ENCODE measurements around the gene SMARCD2. TPM values are rescaled to one million over a fixed set of nuclear protein-coding genes. Genes with fewer than 3 reads are reported as not detected.
A peak's percentile ranks its signal among the peaks of the same experiment; 100 is the strongest.

The SMARCD2 gene
- total and polyA plus RNA-seq, 4 experiments from 2014 or later: 80.4 to 125 (median 114) TPM

DNA sequence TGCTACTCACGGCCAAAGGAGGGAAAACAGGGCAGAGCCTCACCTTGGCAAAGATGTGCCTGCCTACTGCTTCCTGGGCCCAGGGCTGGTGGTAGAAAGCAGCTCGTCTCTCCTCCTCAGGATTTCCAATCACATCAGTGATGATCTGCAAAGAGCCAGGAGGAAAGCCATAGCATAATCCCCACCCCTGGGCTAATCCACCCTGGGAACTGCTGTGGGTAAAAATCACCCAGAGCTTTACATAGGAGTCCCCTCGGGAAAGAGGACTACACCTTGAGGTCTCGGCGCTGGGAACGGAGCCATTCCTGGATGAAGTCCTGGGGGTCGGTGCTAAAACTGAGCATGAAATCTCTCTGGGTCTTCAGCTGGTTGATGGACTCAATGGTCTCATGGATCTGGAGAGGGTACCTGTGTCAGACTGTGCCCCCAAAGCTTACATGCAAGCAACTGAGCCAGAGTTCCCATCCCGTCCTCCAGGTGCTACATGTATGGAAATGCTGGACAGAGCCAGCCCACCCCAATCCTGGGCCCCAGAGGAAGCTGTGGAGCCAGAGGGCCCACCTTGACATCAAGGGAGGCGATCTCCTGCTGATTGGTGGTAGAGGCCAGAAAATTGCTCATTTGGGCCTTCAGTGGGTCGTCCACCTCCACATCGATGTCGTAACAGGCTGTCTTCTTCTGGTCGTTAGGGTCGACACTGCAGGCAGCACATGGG is 9.3 kb downstream of the SMARCD2 start:
- intact Hi-C loops (cut with micrococcal nuclease): no loop called here
- DNase-seq: no peak
- Histone ChIP-seq H3K27me3 (ENCODE audit: insufficient read depth, low read length) (no peaks in the 10 kb centered on the region), H3K4me1 (ENCODE audit: insufficient read depth, low read length) (peaks cover 69% of the 10 kb centered on the region), H3K36me3 (ENCODE audit: insufficient read depth, low read length) (peaks cover 79% of the 10 kb centered on the region), H3K4me3 (ENCODE audit: low read length in 2 of 2) (no peak overlapping the region), H3K9me3 (ENCODE audit: control insufficient read depth in 1 of 2, low read length in 2 of 2) (no peaks in the 10 kb centered on the region), H3K27ac (ENCODE audit: low read depth, low read length) (no peak overlapping the region)
- peak overlapping the region in 1 of 7 donors; percentile 55 for H3K27ac Mint-ChIP-seq
- peaks cover 42 to 83% of the 10 kb centered on the region in 2 donors for H3K36me3 Mint-ChIP-seq
- CTCF ChIA-PET (ENCODE audit: partially characterized antibody): interaction anchor here (0.7 to 4.4 kb wide), 7 partner anchors 7 to 136 kb away, joined by 3 to 21 read pairs (median 4); no protein-coding TSS in a partner anchor
- peaks cover 41 to 71% (median 54%) of the 10 kb centered on the region in 4 donors for H3K4me1 Mint-ChIP-seq
- no peak overlapping the region for H3K4me3 Mint-ChIP-seq
- no peaks in the 10 kb centered on the region for H3K27me3 Mint-ChIP-seq
- POLR2A ChIA-PET (ENCODE audit: partially characterized antibody): interaction anchor here (0.5 to 12.7 kb wide), 6 partner anchors 9 to 158 kb away, joined by 3 to 129 read pairs (median 6); partner anchors contain the start of genes CCDC47, DDX42 and SMARCD2
- no peaks in the 10 kb centered on the region for H3K9me3 Mint-ChIP-seq

DNA sequence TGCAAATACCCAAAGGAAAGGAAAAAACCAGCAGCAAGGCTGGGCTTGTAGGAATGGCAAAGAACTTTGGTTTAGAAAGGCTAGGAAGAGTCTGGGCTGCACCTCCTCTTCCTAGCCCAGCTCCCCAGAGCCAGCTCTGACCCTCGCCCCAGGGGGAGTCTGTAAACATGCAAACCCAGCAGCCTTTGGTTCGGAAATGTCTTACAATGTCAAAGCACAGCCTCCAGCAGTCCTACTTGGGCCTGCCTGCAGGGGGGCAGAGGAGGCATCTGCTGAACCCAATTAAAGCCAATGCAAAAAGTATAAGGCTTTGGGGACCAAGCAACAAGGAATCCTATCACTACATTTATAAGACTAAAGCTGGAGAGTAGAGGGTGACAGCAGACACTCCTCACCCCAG is 10.0 kb downstream of the SMARCD2 start:
- Mint-ChIP-seq H3K9me3 (no peaks in the 10 kb centered on the region), H3K4me1 (peaks cover 43 to 72% (median 58%) of the 10 kb centered on the region in 4 donors), H3K4me3 (peak overlapping the region in 3 of 8 donors; percentile 3 to 26 (median 21)), H3K27me3 (no peaks in the 10 kb centered on the region), H3K27ac (peak overlapping the region in 6 of 7 donors; percentile 55 to 84 (median 70)), H3K36me3 (peaks cover 42 to 88% of the 10 kb centered on the region in 2 donors)
- Histone ChIP-seq H3K27me3 (ENCODE audit: insufficient read depth, low read length) (no peaks in the 10 kb centered on the region), H3K4me3 (ENCODE audit: low read length in 2 of 2) (no peak overlapping the region), H3K36me3 (ENCODE audit: insufficient read depth, low read length) (peaks cover 79% of the 10 kb centered on the region), H3K4me1 (ENCODE audit: insufficient read depth, low read length) (peaks cover 68% of the 10 kb centered on the region), H3K9me3 (ENCODE audit: control insufficient read depth in 1 of 2, low read length in 2 of 2) (no peaks in the 10 kb centered on the region), H3K27ac (ENCODE audit: low read depth, low read length) (no peak overlapping the region)
- no peak for DNase-seq
- ChIA-PET POLR2A (ENCODE audit: partially characterized antibody) (interaction anchor here (0.5 to 12.7 kb wide), 6 partner anchors 7 to 314 kb away, joined by 4 to 129 read pairs (median 50); partner anchors contain the start of gene SMARCD2), CTCF (ENCODE audit: partially characterized antibody) (interaction anchor here (1.1 to 5.3 kb wide), 4 partner anchors 7 to 33 kb away, joined by 3 to 37 read pairs (median 12); no protein-coding TSS in a partner anchor)
- intact Hi-C loops (cut with micrococcal nuclease): no loop called here

DNA sequence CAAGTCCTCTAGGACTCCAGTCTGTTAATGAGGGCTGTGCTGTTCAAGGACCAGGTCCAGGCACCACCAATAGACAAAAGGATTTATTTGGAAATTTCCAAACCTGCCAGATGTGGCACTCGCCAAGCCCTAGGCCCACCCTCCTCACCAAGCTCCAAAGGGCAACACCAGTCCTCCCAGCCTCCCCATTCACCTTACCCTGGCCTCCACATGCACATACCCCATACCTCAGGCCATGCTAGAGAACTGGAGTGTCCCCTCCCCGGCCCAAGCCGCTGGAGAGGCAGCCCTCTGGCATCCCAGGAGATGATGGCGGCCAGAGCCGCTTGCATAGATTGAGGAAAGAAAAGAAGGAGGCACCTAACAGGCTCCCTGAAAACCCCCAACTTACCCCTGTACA is 10.5 kb downstream of the SMARCD2 start:
- H3K4me1 Mint-ChIP-seq: peaks cover 43 to 76% (median 60%) of the 10 kb centered on the region in 4 donors
- H3K27me3 Mint-ChIP-seq: no peaks in the 10 kb centered on the region
- H3K36me3 Mint-ChIP-seq: peaks cover 47 to 91% of the 10 kb centered on the region in 2 donors
- POLR2A ChIA-PET (ENCODE audit: partially characterized antibody): interaction anchor here (0.9 to 12.7 kb wide), 5 partner anchors 7 to 314 kb away, joined by 4 to 129 read pairs (median 93); partner anchors contain the start of genes CCDC47, DDX42 and SMARCD2
- intact Hi-C loops (cut with micrococcal nuclease): no loop called here
- peak overlapping the region in 7 of 8 donors; percentile 21 to 71 (median 36) for H3K4me3 Mint-ChIP-seq
- CTCF ChIA-PET (ENCODE audit: partially characterized antibody): interaction anchor here (1.2 to 5.3 kb wide), 3 partner anchors 8 to 59 kb away, joined by 4 to 37 read pairs (median 21); partner anchors contain the start of genes CCDC47 and DDX42
- H3K9me3 Mint-ChIP-seq: peaks cover 0 to 3% (median 0%) of the 10 kb centered on the region in 8 donors
- peak overlapping the region; percentile 55 to 84 (median 72) for H3K27ac Mint-ChIP-seq
- Histone ChIP-seq H3K36me3 (ENCODE audit: insufficient read depth, low read length) (peaks cover 78% of the 10 kb centered on the region), H3K4me3 (ENCODE audit: low read length in 2 of 2) (no peak overlapping the region), H3K27ac (ENCODE audit: low read depth, low read length) (peak overlapping the region; percentile 4), H3K4me1 (ENCODE audit: insufficient read depth, low read length) (peaks cover 63% of the 10 kb centered on the region), H3K9me3 (ENCODE audit: control insufficient read depth in 1 of 2, low read length in 2 of 2) (no peaks in the 10 kb centered on the region), H3K27me3 (ENCODE audit: insufficient read depth, low read length) (no peaks in the 10 kb centered on the region)
- DNase-seq: no peak

DNA sequence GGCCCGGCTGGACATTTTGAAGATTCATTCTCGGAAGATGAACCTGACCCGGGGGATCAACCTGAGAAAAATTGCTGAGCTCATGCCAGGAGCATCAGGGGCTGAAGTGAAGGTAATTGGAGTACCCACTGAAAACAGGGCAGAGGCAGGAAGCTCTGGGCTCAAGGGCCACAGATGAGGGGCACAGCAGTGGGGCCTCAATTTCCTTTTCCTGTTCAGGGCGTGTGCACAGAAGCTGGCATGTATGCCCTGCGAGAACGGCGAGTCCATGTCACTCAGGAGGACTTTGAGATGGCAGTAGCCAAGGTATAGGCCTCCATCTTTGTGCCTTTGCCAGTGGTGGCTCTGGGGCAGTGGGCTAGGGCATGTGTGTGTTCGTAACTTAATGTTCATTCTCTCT is 11.0 kb downstream of the SMARCD2 start:
- Histone ChIP-seq H3K4me1 (ENCODE audit: insufficient read depth, low read length) (peaks cover 63% of the 10 kb centered on the region), H3K9me3 (ENCODE audit: control insufficient read depth in 1 of 2, low read length in 2 of 2) (no peaks in the 10 kb centered on the region), H3K4me3 (ENCODE audit: low read length in 2 of 2) (no peak overlapping the region), H3K27me3 (ENCODE audit: insufficient read depth, low read length) (no peaks in the 10 kb centered on the region), H3K27ac (ENCODE audit: low read depth, low read length) (peak overlapping the region; percentile 4), H3K36me3 (ENCODE audit: insufficient read depth, low read length) (peaks cover 73% of the 10 kb centered on the region)
- H3K27ac Mint-ChIP-seq: peak overlapping the region; percentile 55 to 90 (median 70)
- peaks cover 0 to 3% (median 0%) of the 10 kb centered on the region in 8 donors for H3K9me3 Mint-ChIP-seq
- H3K4me1 Mint-ChIP-seq: peaks cover 44 to 81% (median 65%) of the 10 kb centered on the region in 4 donors
- POLR2A ChIA-PET (ENCODE audit: partially characterized antibody): interaction anchor here (0.9 to 12.7 kb wide), 7 partner anchors 8 to 315 kb away, joined by 4 to 129 read pairs (median 6); partner anchors contain the start of genes CCDC47, DDX42 and SMARCD2
- peaks cover 47 to 91% of the 10 kb centered on the region in 2 donors for H3K36me3 Mint-ChIP-seq
- no peaks in the 10 kb centered on the region for H3K27me3 Mint-ChIP-seq
- H3K4me3 Mint-ChIP-seq: peak overlapping the region; percentile 17 to 71 (median 42)
- intact Hi-C loops (cut with micrococcal nuclease): no loop called here
- CTCF ChIA-PET (ENCODE audit: partially characterized antibody): interaction anchor here (0.6 to 5.3 kb wide), 4 partner anchors 8 to 71 kb away, joined by 3 to 37 read pairs (median 12); partner anchors contain the start of genes CCDC47 and DDX42
- no peak for DNase-seq

DNA sequence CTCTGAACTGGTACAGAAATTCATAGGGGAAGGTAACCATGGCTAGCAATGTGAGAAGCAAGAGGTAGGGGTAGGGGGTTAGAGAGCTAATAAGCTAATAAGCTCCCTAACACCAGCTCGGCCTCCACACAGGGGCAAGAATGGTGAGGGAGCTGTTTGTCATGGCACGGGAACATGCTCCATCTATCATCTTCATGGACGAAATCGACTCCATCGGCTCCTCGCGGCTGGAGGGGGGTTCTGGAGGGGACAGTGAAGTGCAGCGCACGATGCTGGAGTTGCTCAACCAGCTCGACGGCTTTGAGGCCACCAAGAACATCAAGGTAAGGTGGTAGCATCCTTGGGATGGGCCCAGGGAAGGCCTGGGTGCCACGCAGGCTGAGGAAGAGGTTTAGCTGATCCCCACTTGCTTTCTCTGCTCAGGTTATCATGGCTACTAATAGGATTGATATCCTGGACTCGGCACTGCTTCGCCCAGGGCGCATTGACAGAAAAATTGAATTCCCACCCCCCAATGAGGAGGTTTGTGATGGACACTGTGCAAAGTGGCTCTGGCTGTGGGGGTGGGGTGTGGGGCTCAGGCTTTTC is 11.5 kb downstream of the SMARCD2 start:
- Mint-ChIP-seq H3K27ac (peak overlapping the region; percentile 59 to 95 (median 80)), H3K9me3 (peaks cover 0 to 3% (median 0%) of the 10 kb centered on the region in 8 donors), H3K27me3 (no peaks in the 10 kb centered on the region), H3K4me1 (peaks cover 47 to 86% (median 69%) of the 10 kb centered on the region in 4 donors), H3K36me3 (peaks cover 47 to 93% of the 10 kb centered on the region in 2 donors), H3K4me3 (peak overlapping the region in 6 of 8 donors; percentile 44 to 76 (median 62))
- peaks cover 69% of the 10 kb centered on the region for H3K36me3 ChIP-seq (ENCODE audit: insufficient read depth, low read length)
- ChIA-PET CTCF (ENCODE audit: partially characterized antibody) (interaction anchor here (0.6 to 5.3 kb wide), 4 partner anchors 9 to 71 kb away, joined by 3 to 37 read pairs (median 12); partner anchors contain the start of genes CCDC47 and DDX42), POLR2A (ENCODE audit: partially characterized antibody) (interaction anchor here (0.9 to 12.7 kb wide), 7 partner anchors 9 to 135 kb away, joined by 4 to 129 read pairs (median 6); partner anchors contain the start of genes CCDC47, DDX42 and SMARCD2)
- no peaks in the 10 kb centered on the region for H3K27me3 ChIP-seq (ENCODE audit: insufficient read depth, low read length)
- peaks cover 68% of the 10 kb centered on the region for H3K4me1 ChIP-seq (ENCODE audit: insufficient read depth, low read length)
- no peak for DNase-seq
- no peak overlapping the region for H3K4me3 ChIP-seq (ENCODE audit: low read length in 2 of 2)
- intact Hi-C loops (cut with micrococcal nuclease): no loop called here
- no peaks in the 10 kb centered on the region for H3K9me3 ChIP-seq (ENCODE audit: control insufficient read depth in 1 of 2, low read length in 2 of 2)
- H3K27ac ChIP-seq (ENCODE audit: low read depth, low read length): peak overlapping the region; percentile 4

DNA sequence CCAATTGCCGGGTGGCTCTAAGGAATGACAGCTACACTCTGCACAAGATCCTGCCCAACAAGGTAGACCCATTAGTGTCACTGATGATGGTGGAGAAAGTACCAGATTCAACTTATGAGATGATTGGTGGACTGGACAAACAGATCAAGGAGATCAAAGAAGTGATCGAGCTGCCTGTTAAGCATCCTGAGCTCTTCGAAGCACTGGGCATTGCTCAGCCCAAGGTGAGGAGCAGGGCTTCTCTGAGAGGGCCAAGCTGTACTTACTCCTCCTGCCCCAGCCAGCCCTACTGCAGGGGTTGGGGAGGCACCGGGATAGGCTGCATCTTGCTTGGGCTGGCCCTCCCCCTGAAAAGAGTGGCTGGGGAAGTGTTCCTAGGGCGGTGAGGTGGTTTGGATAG is 12.2 kb downstream of the SMARCD2 start:
- peak overlapping the region in 5 of 7 donors; percentile 22 to 95 (median 75) for H3K27ac Mint-ChIP-seq
- H3K4me3 Mint-ChIP-seq: peak overlapping the region in 1 of 8 donors; percentile 76
- H3K36me3 Mint-ChIP-seq: peaks cover 50 to 94% of the 10 kb centered on the region in 2 donors
- peaks cover 49 to 86% (median 73%) of the 10 kb centered on the region in 4 donors for H3K4me1 Mint-ChIP-seq
- intact Hi-C loops (cut with micrococcal nuclease): no loop called here
- CTCF ChIA-PET (ENCODE audit: partially characterized antibody): interaction anchor here (0.9 to 5.3 kb wide), 4 partner anchors 10 to 19 kb away, joined by 3 to 37 read pairs (median 18); partner anchors contain the start of gene SMARCD2
- H3K9me3 Mint-ChIP-seq: peaks cover 0 to 3% (median 0%) of the 10 kb centered on the region in 8 donors
- H3K4me3 ChIP-seq (ENCODE audit: low read length in 2 of 2): no peak overlapping the region
- no peaks in the 10 kb centered on the region for H3K27me3 Mint-ChIP-seq
- H3K4me1 ChIP-seq (ENCODE audit: insufficient read depth, low read length): peaks cover 72% of the 10 kb centered on the region
- peaks cover 68% of the 10 kb centered on the region for H3K36me3 ChIP-seq (ENCODE audit: insufficient read depth, low read length)
- H3K27ac ChIP-seq (ENCODE audit: low read depth, low read length): peak overlapping the region; percentile 7
- DNase-seq: no peak
- POLR2A ChIA-PET (ENCODE audit: partially characterized antibody): interaction anchor here (0.9 to 12.7 kb wide), 7 partner anchors 9 to 316 kb away, joined by 3 to 129 read pairs (median 6); partner anchors contain the start of genes CCDC47, DDX42 and SMARCD2
- H3K27me3 ChIP-seq (ENCODE audit: insufficient read depth, low read length): no peaks in the 10 kb centered on the region
- H3K9me3 ChIP-seq (ENCODE audit: control insufficient read depth in 1 of 2, low read length in 2 of 2): no peaks in the 10 kb centered on the region

Data from CD4-positive, alpha-beta memory T cell (primary cell).